ENCODE data around the gene PSME3IP1.

The PSME3IP1 gene

GRCh38 chr16:57123216-57123973 lies 62.4 kb downstream of the PSME3IP1 start:
- peaks cover 33% of the 10 kb centered on the region; the same call in 1 of the 2 replicates for H3K36me3 ChIP-seq (ENCODE audit: insufficient read depth, low read length)
- H3K9ac ChIP-seq (ENCODE audit: low read depth, low read length, poor library complexity, severe bottlenecking), result no peak overlapping the region
- TF ChIP-seq, protein P1, sequence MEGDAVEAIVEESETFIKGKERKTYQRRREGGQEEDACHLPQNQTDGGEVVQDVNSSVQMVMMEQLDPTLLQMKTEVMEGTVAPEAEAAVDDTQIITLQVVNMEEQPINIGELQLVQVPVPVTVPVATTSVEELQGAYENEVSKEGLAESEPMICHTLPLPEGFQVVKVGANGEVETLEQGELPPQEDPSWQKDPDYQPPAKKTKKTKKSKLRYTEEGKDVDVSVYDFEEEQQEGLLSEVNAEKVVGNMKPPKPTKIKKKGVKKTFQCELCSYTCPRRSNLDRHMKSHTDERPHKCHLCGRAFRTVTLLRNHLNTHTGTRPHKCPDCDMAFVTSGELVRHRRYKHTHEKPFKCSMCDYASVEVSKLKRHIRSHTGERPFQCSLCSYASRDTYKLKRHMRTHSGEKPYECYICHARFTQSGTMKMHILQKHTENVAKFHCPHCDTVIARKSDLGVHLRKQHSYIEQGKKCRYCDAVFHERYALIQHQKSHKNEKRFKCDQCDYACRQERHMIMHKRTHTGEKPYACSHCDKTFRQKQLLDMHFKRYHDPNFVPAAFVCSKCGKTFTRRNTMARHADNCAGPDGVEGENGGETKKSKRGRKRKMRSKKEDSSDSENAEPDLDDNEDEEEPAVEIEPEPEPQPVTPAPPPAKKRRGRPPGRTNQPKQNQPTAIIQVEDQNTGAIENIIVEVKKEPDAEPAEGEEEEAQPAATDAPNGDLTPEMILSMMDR (conservative IDR thresholded peaks at IDR 0.05; ENCODE audit: low read length), result no peak
- no peak for TF ChIP-seq EZH2phosphoT487 (IDR thresholded peaks at IDR 0.05; ENCODE audit: borderline replicate concordance)

DNA sequence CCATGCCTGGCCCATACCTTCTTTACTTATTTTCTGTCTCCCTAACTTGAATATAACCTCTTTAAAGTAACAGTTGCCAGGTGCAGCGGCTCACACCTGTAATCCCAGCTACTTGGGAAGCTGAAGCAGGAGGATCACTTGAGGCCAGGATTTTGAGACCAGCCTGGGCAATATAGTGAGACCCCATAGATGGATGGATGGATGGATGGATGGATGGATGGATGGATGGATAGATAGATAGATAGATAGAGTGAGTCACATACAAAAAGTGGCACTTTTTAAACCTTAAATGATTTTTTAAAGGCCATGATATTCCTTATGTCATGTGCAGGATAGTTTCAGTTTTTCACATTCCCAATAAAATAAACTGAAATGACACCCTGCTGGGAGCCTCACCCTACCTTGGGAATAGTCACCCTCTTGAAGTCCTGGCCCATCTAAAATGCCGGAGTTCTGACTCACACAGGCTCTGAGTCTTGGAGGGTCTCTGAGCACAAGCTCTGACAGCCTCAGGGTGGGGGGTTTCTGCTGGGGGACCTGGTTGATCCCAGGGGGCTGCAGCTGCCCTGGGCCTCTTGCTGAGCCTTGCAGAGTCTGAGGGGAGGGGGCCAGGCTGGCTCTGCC lies 67.3 kb downstream of the PSME3IP1 start:
- Histone ChIP-seq H3K79me2 (ENCODE audit: insufficient read depth, low read length) (no peaks in the 10 kb centered on the region), H3K4me2 (ENCODE audit: low read depth, low read length, poor library complexity, severe bottlenecking) (no peak overlapping the region), H3K36me3 (ENCODE audit: insufficient read depth, low read length) (peaks cover 75% of the 10 kb centered on the region; the same call in 1 of the 2 replicates)

More at GRCh38 chr16:57123216-57123973, 62.4 kb downstream of the PSME3IP1 start:
- H3K4me3 ChIP-seq (ENCODE audit: low read length, poor library complexity, severe bottlenecking), result no peak overlapping the region
- H3K79me2 ChIP-seq (ENCODE audit: insufficient read depth, low read length), result no peaks in the 10 kb centered on the region
- no peaks in the 10 kb centered on the region for H3K9me3 ChIP-seq (ENCODE audit: insufficient read depth, low read depth, low read length)
- no peak overlapping the region for H3K4me2 ChIP-seq (ENCODE audit: low read depth, low read length, poor library complexity, severe bottlenecking)
- no peaks in the 10 kb centered on the region for H3K27me3 ChIP-seq (ENCODE audit: insufficient read depth, low read length, poor library complexity, severe bottlenecking)
- no peak overlapping the region for H2AFZ ChIP-seq (ENCODE audit: low read length)
- no peaks in the 10 kb centered on the region for H4K20me1 ChIP-seq (ENCODE audit: insufficient read depth, low read length, poor library complexity, severe bottlenecking)
- H3F3A ChIP-seq (ENCODE audit: low read depth), result no peaks in the 10 kb centered on the region
- H3K9me2 ChIP-seq (replicated peaks; ENCODE audit: low read depth, low read length), result no peaks in the 10 kb centered on the region
- H3K4me1 ChIP-seq (ENCODE audit: insufficient read depth, low read length, poor library complexity, severe bottlenecking), result no peaks in the 10 kb centered on the region

DNA sequence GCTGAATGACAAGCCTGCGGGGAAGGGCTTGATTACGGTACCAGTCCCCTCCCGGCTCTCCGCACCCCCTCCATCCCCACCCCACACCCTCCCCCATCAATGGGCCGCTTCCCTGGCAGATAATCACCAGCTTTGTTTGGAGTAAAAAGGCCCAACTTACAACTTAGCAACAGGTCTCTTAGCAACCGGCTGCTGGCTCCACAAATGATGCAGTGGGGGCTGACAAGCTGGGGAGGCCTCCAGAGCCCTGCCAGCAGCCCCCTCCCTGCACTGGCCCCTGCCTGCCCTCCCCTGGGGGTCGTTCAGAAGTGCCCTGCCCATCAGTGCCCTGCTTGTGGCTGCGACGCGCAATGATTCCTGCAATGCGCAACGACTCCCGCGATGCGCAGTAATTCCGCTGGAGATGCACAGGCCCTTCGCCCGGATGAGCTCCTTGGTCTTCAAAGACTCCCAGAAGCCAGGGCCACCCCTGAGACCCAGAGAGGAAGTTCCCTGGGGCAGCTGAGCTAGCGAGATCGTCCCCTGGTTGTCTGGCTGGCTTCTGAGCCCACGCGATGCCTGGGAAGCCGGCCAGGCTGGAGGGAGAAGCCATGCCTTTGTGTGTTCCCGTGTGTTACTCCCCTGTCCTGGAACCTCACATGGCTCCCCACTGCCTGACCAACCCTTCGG lies 70.2 kb downstream of the PSME3IP1 start:
- H3K36me3 ChIP-seq (ENCODE audit: insufficient read depth, low read length), result peaks cover 62% of the 10 kb centered on the region; the same call in 1 of the 2 replicates
- no peaks in the 10 kb centered on the region for H3K27me3 ChIP-seq (ENCODE audit: insufficient read depth, low read length, poor library complexity, severe bottlenecking)
- no peaks in the 10 kb centered on the region for H3F3A ChIP-seq (ENCODE audit: low read depth)
- no peak overlapping the region for H3K4me2 ChIP-seq (ENCODE audit: low read depth, low read length, poor library complexity, severe bottlenecking)
- no peak overlapping the region for H3K4me3 ChIP-seq (ENCODE audit: low read length, poor library complexity, severe bottlenecking)
- H3K9me3 ChIP-seq (ENCODE audit: insufficient read depth, low read depth, low read length), result no peaks in the 10 kb centered on the region
- H3K9me2 ChIP-seq (replicated peaks; ENCODE audit: low read depth, low read length), result no peaks in the 10 kb centered on the region
- no peak overlapping the region for H2AFZ ChIP-seq (ENCODE audit: low read length)
- no peaks in the 10 kb centered on the region for H4K20me1 ChIP-seq (ENCODE audit: insufficient read depth, low read length, poor library complexity, severe bottlenecking)
- H3K79me2 ChIP-seq (ENCODE audit: insufficient read depth, low read length), result no peaks in the 10 kb centered on the region
- H3K9ac ChIP-seq (ENCODE audit: low read depth, low read length, poor library complexity, severe bottlenecking), result no peak overlapping the region
- no peak for TF ChIP-seq EZH2phosphoT487 (IDR thresholded peaks at IDR 0.05; ENCODE audit: borderline replicate concordance)
- TF ChIP-seq, protein P1 (conservative IDR thresholded peaks at IDR 0.05; ENCODE audit: low read length), result no peak
- no peaks in the 10 kb centered on the region for H3K4me1 ChIP-seq (ENCODE audit: insufficient read depth, low read length, poor library complexity, severe bottlenecking)

More for the DNA sequence above, 67.3 kb downstream of the PSME3IP1 start:
- Histone ChIP-seq H3F3A (ENCODE audit: low read depth) (no peaks in the 10 kb centered on the region), H3K4me3 (ENCODE audit: low read length, poor library complexity, severe bottlenecking) (no peak overlapping the region), H3K9me2 (replicated peaks; ENCODE audit: low read depth, low read length) (no peaks in the 10 kb centered on the region), H3K27me3 (ENCODE audit: insufficient read depth, low read length, poor library complexity, severe bottlenecking) (no peaks in the 10 kb centered on the region), H4K20me1 (ENCODE audit: insufficient read depth, low read length, poor library complexity, severe bottlenecking) (no peaks in the 10 kb centered on the region), H3K9ac (ENCODE audit: low read depth, low read length, poor library complexity, severe bottlenecking) (no peak overlapping the region), H3K9me3 (ENCODE audit: insufficient read depth, low read depth, low read length) (no peaks in the 10 kb centered on the region), H3K4me1 (ENCODE audit: insufficient read depth, low read length, poor library complexity, severe bottlenecking) (no peaks in the 10 kb centered on the region), H2AFZ (ENCODE audit: low read length) (no peak overlapping the region)
- TF ChIP-seq EZH2phosphoT487 (IDR thresholded peaks at IDR 0.05; ENCODE audit: borderline replicate concordance), result no peak
- TF ChIP-seq, protein P1 (conservative IDR thresholded peaks at IDR 0.05; ENCODE audit: low read length), result no peak
